ENCODE measurements around the gene LSAMP.
A peak's percentile ranks its signal among the peaks of the same experiment; 100 is the strongest.
"Not testable (repeated sequence)": the region's sequence is repeated elsewhere in the genome, so short reads cannot be mapped to it uniquely, and the experiment has no call there.

Gene LSAMP

GRCh38 chr3:115803661-115804060, 641.6 kb downstream of the LSAMP start:
- Histone ChIP-seq H3K18ac (ENCODE audit: low read length) (no peak overlapping the region), H2BK120ac (ENCODE audit: insufficient read depth, low read length, poor library complexity) (no peak overlapping the region), H3K4me3 (ENCODE audit: low read depth, low read length) (no peak overlapping the region)

DNA sequence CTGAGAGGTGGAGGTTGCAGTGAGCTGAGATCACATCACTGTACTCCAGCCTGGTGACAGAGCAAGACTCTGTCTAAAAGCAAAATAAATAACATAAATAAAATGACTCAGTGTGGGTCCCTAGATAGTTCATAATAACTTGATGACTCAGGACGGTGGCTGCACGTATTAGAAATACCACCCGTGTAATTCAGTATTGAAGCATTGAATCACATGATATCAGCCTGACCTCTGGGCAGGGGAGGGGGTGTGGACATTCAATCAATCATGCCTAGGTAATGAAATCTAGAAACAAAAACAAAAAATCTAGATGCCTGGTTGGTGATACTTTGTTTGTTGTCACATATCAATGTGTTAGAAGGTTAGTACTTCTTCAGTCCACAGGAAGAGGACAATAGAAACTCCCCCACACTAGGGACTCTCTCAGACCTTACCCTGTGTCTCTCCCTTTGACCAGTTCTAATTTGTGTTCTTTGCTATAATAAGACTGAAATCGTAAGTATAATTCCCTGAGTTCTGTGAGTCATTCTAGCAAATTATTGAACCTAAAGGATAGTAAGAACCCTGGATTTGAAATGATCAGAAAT, 644.7 kb downstream of the LSAMP start:
- H4K8ac ChIP-seq (ENCODE audit: low read depth, low read length), result no peak overlapping the region
- no peak overlapping the region for H3K23ac ChIP-seq (ENCODE audit: low read length)
- no peaks in the 10 kb centered on the region for H3K79me2 ChIP-seq (ENCODE audit: control insufficient read depth, insufficient read depth, low read length, poor library complexity)
- H4K91ac ChIP-seq (ENCODE audit: low read depth, low read length), result no peak overlapping the region
- no peak overlapping the region for H3K4me3 ChIP-seq (ENCODE audit: low read depth, low read length)
- H3K9me3 ChIP-seq (ENCODE audit: insufficient read depth, low read depth, low read length), result no peaks in the 10 kb centered on the region
- no peak overlapping the region for H4K12ac ChIP-seq (ENCODE audit: low read depth, low read length)
- H3K9ac ChIP-seq (ENCODE audit: low read length), result no peak overlapping the region
- no peak for DNase-seq
- H3K14ac ChIP-seq (ENCODE audit: low read length), result no peak overlapping the region
- H2BK5ac ChIP-seq (ENCODE audit: low read depth, low read length, poor library complexity), result no peak overlapping the region
- no peak overlapping the region for H3K4me2 ChIP-seq (ENCODE audit: low read length)
- H3K27me3 ChIP-seq (ENCODE audit: insufficient read depth, low read length), result no peaks in the 10 kb centered on the region
- no peak overlapping the region for H3K4ac ChIP-seq (ENCODE audit: low read depth, low read length)
- H2BK12ac ChIP-seq (ENCODE audit: low read length), result no peak overlapping the region
- no peaks in the 10 kb centered on the region for H3K79me1 ChIP-seq (ENCODE audit: low read length)
- H2BK120ac ChIP-seq (ENCODE audit: insufficient read depth, low read length, poor library complexity), result no peak overlapping the region
- no CpG with 5 or more reads among the region's 4 CpGs for WGBS (ENCODE audit: extremely low coverage, insufficient coverage, insufficient read length)
- H3K18ac ChIP-seq (ENCODE audit: low read length), result no peak overlapping the region
- no peaks in the 10 kb centered on the region for H3K36me3 ChIP-seq (ENCODE audit: control insufficient read depth in 1 of 2, insufficient read depth in 2 of 2, low read length in 2 of 2)
- H2AK5ac ChIP-seq (ENCODE audit: low read length), result no peak overlapping the region
- H2AFZ ChIP-seq (ENCODE audit: insufficient read depth, low read length, poor library complexity), result no peak overlapping the region
- no peak overlapping the region for H3K27ac ChIP-seq (ENCODE audit: low read depth, low read length)
- no peaks in the 10 kb centered on the region for H3K4me1 ChIP-seq (ENCODE audit: control insufficient read depth in 1 of 2, insufficient read depth in 2 of 2, low read length in 2 of 2)

More at GRCh38 chr3:115803661-115804060, 641.6 kb downstream of the LSAMP start:
- no peak overlapping the region for H3K14ac ChIP-seq (ENCODE audit: low read length)
- no peaks in the 10 kb centered on the region for H3K36me3 ChIP-seq (ENCODE audit: control insufficient read depth in 1 of 2, insufficient read depth in 2 of 2, low read length in 2 of 2)
- H3K79me2 ChIP-seq (ENCODE audit: control insufficient read depth, insufficient read depth, low read length, poor library complexity), result no peaks in the 10 kb centered on the region
- no peaks in the 10 kb centered on the region for H3K9me3 ChIP-seq (ENCODE audit: insufficient read depth, low read depth, low read length)
- no peaks in the 10 kb centered on the region for H3K4me1 ChIP-seq (ENCODE audit: control insufficient read depth in 1 of 2, insufficient read depth in 2 of 2, low read length in 2 of 2)
- H2BK12ac ChIP-seq (ENCODE audit: low read length), result no peak overlapping the region
- no peak overlapping the region for H3K23ac ChIP-seq (ENCODE audit: low read length)
- H3K27ac ChIP-seq (ENCODE audit: low read depth, low read length), result no peak overlapping the region
- no peak overlapping the region for H4K91ac ChIP-seq (ENCODE audit: low read depth, low read length)
- no peak for DNase-seq
- no peak overlapping the region for H4K12ac ChIP-seq (ENCODE audit: low read depth, low read length)
- H2AFZ ChIP-seq (ENCODE audit: insufficient read depth, low read length, poor library complexity), result no peak overlapping the region
- H3K27me3 ChIP-seq (ENCODE audit: insufficient read depth, low read length), result no peaks in the 10 kb centered on the region
- H4K8ac ChIP-seq (ENCODE audit: low read depth, low read length), result no peak overlapping the region
- no peak overlapping the region for H2BK5ac ChIP-seq (ENCODE audit: low read depth, low read length, poor library complexity)
- H3K4me2 ChIP-seq (ENCODE audit: low read length), result no peak overlapping the region
- H3K9ac ChIP-seq (ENCODE audit: low read length), result no peak overlapping the region
- no peaks in the 10 kb centered on the region for H3K79me1 ChIP-seq (ENCODE audit: low read length)
- H2AK5ac ChIP-seq (ENCODE audit: low read length), result no peak overlapping the region
- H3K4ac ChIP-seq (ENCODE audit: low read depth, low read length), result no peak overlapping the region
- WGBS (ENCODE audit: extremely low coverage, insufficient coverage, insufficient read length), result no CpG with 5 or more reads among the region's 1 CpG

- not testable (repeated sequence) for H3K4me2 ChIP-seq (ENCODE audit: low read length); H2BK12ac ChIP-seq (ENCODE audit: low read length); H4K12ac ChIP-seq (ENCODE audit: low read depth, low read length); H3K36me3 ChIP-seq (ENCODE audit: control insufficient read depth in 1 of 2, insufficient read depth in 2 of 2, low read length in 2 of 2); H3K27me3 ChIP-seq (ENCODE audit: insufficient read depth, low read length); H3K4ac ChIP-seq (ENCODE audit: low read depth, low read length); H3K79me1 ChIP-seq (ENCODE audit: low read length); H4K91ac ChIP-seq (ENCODE audit: low read depth, low read length); H3K23ac ChIP-seq (ENCODE audit: low read length); H2BK120ac ChIP-seq (ENCODE audit: insufficient read depth, low read length, poor library complexity); H3K14ac ChIP-seq (ENCODE audit: low read length); H4K8ac ChIP-seq (ENCODE audit: low read depth, low read length); H3K9me3 ChIP-seq (ENCODE audit: insufficient read depth, low read depth, low read length); H3K79me2 ChIP-seq (ENCODE audit: control insufficient read depth, insufficient read depth, low read length, poor library complexity); DNase-seq; H2AFZ ChIP-seq (ENCODE audit: insufficient read depth, low read length, poor library complexity); H3K18ac ChIP-seq (ENCODE audit: low read length); H3K4me1 ChIP-seq (ENCODE audit: control insufficient read depth in 1 of 2, insufficient read depth in 2 of 2, low read length in 2 of 2); H3K9ac ChIP-seq (ENCODE audit: low read length); H2AK5ac ChIP-seq (ENCODE audit: low read length); H3K27ac ChIP-seq (ENCODE audit: low read depth, low read length); H3K4me3 ChIP-seq (ENCODE audit: low read depth, low read length); H2BK5ac ChIP-seq (ENCODE audit: low read depth, low read length, poor library complexity)
- no CpG with 5 or more reads among the region's 7 CpGs for WGBS (ENCODE audit: extremely low coverage, insufficient coverage, insufficient read length)
These were observed 645.2 kb downstream of the LSAMP start for GRCh38 chr3:115800065-115800464.

- Histone ChIP-seq H4K12ac (ENCODE audit: low read depth, low read length) (no peak overlapping the region), H3K27me3 (ENCODE audit: insufficient read depth, low read length) (no peaks in the 10 kb centered on the region), H3K9me3 (ENCODE audit: insufficient read depth, low read depth, low read length) (peaks cover 2% of the 10 kb centered on the region), H4K91ac (ENCODE audit: low read depth, low read length) (peak overlapping the region; percentile 97), H3K23ac (ENCODE audit: low read length) (no peak overlapping the region), H3K4me3 (ENCODE audit: low read depth, low read length) (no peak overlapping the region), H3K79me2 (ENCODE audit: control insufficient read depth, insufficient read depth, low read length, poor library complexity) (peaks cover 2% of the 10 kb centered on the region), H3K4me2 (ENCODE audit: low read length) (no peak overlapping the region), H2BK12ac (ENCODE audit: low read length) (no peak overlapping the region), H3K36me3 (ENCODE audit: control insufficient read depth in 1 of 2, insufficient read depth in 2 of 2, low read length in 2 of 2) (peaks cover 0 to 3% of the 10 kb centered on the region in 2 experiments), H3K14ac (ENCODE audit: low read length) (no peak overlapping the region), H3K18ac (ENCODE audit: low read length) (no peak overlapping the region), H3K9ac (ENCODE audit: low read length) (no peak overlapping the region), H3K79me1 (ENCODE audit: low read length) (peaks cover 5% of the 10 kb centered on the region), H2AFZ (ENCODE audit: insufficient read depth, low read length, poor library complexity) (no peak overlapping the region), H3K4me1 (ENCODE audit: control insufficient read depth in 1 of 2, insufficient read depth in 2 of 2, low read length in 2 of 2) (peaks cover 3 to 5% of the 10 kb centered on the region in 2 experiments), H3K27ac (ENCODE audit: low read depth, low read length) (no peak overlapping the region), H2BK5ac (ENCODE audit: low read depth, low read length, poor library complexity) (no peak overlapping the region), H4K8ac (ENCODE audit: low read depth, low read length) (no peak overlapping the region), H2AK5ac (ENCODE audit: low read length) (no peak overlapping the region), H3K4ac (ENCODE audit: low read depth, low read length) (no peak overlapping the region), H2BK120ac (ENCODE audit: insufficient read depth, low read length, poor library complexity) (peak overlapping the region; percentile 46)
- WGBS (ENCODE audit: extremely low coverage, insufficient coverage, insufficient read length), result no CpG with 5 or more reads among the region's 6 CpGs
- no peak for DNase-seq
These were observed 652.9 kb downstream of the LSAMP start for GRCh38 chr3:115792206-115792955.

Measured in trophoblast cell (in vitro differentiated cells and primary cell).